B cell (primary cell): ENCODE results near the gene OTOR. TPM values are rescaled to one million over a fixed set of nuclear protein-coding genes. Genes with fewer than 3 reads are reported as not detected.

Source experiments
- ATAC-seq: fragments of 200-7000 bp; cut with Tn5 transposase; one replicate; pipeline ENCODE4 v1.10.0; 2021; ENCODE audit warnings: low read depth, mild to moderate bottlenecking, moderate number of reproducible peaks, moderate library complexity
- CTCF ChIA-PET: fragments of 350-600 bp; sonication (Branson Sonifier 250); formaldehyde crosslinking; loops from one replicate; lab custom pipeline; 2021; ENCODE audit warnings: antibody characterized with exemption, inconsistent platforms; lab: Charles Lee
- POLR2A ChIA-PET: fragments of 350-600 bp; sonication (Branson Sonifier 250); formaldehyde crosslinking; loops from one replicate; lab custom pipeline; 2021; ENCODE audit warnings: antibody characterized with exemption; lab: Charles Lee
- DNase-seq: peaks from one replicate; pipeline ENCODE4 v3.0.0; 2013
- H2AFZ ChIP-seq: 2 replicates; pipeline ENCODE4 v1.6.1; 2012; ENCODE audit warnings: mild to moderate bottlenecking, low read depth, low read length; ENCODE audit not compliant: insufficient read depth, poor library complexity, severe bottlenecking
- H3K27ac ChIP-seq, 2 donors: 1 replicate in 1 of 2; 2 replicates in 1 of 2; pipeline ENCODE4 v1.5.1; 2012 to 2013; ENCODE audit warnings: low read length in 2 of 2, mild to moderate bottlenecking in 2 of 2, moderate library complexity in 1 of 2
- H3K27me3 ChIP-seq, 4 experiments: fragments of 200-600 bp in 1 of 4; sonication (generic) in 1 of 4; replicated peaks in 1 of 4; 1 replicate in 2 of 4; 2 replicates in 2 of 4; pipeline versions ENCODE4 v1.6.1 to v1.7.0; 2013 to 2016; ENCODE audit warnings: low read length in 3 of 4, mild to moderate bottlenecking in 2 of 4, mixed read lengths in 1 of 4, moderate library complexity in 1 of 4; ENCODE audit not compliant: insufficient read depth in 4 of 4, control insufficient read depth in 3 of 4; ENCODE audit errors: control extremely low read depth in 1 of 4
- H3K36me3 ChIP-seq, 2 experiments: replicated peaks in 1 of 2; 1 replicate in 1 of 2; 2 replicates in 1 of 2; pipeline versions ENCODE4 v1.6.1 to v1.7.1; 2013; ENCODE audit warnings: low read length in 1 of 2; ENCODE audit not compliant: insufficient read depth in 2 of 2, control insufficient read depth in 1 of 2; ENCODE audit errors: control extremely low read depth in 1 of 2, extremely low read depth in 1 of 2
- H3K4me1 ChIP-seq, 2 donors: fragments of 200-600 bp in 1 of 2; sonication (generic) in 1 of 2; 1 replicate in 1 of 2; 2 replicates in 1 of 2; pipeline versions ENCODE4 v1.5.1 to v1.6.1; 2013 to 2017; ENCODE audit warnings: low read length in 2 of 2; ENCODE audit not compliant: control insufficient read depth in 2 of 2, insufficient read depth in 2 of 2
- H3K4me2 ChIP-seq: replicated peaks from 2 replicates; pipeline ENCODE3; 2012; ENCODE audit warnings: mild to moderate bottlenecking, low read depth, low read length; ENCODE audit not compliant: poor library complexity, severe bottlenecking
- H3K4me3 ChIP-seq, 5 experiments: fragments of 200-600 bp in 1 of 5; sonication (generic) in 1 of 5; 1 replicate in 3 of 5; 2 replicates in 2 of 5; pipeline versions ENCODE4 v1.5.1 to v1.7.0; 2011 to 2016; ENCODE audit warnings: low read length in 4 of 5, mild to moderate bottlenecking in 4 of 5, low read depth in 2 of 5, control low read depth in 1 of 5, moderate library complexity in 1 of 5; ENCODE audit not compliant: insufficient read depth in 1 of 5; ENCODE audit errors: control extremely low read depth in 1 of 5, extremely low read depth in 1 of 5
- H3K79me2 ChIP-seq: fragments of 200-600 bp; sonication (generic); one replicate; pipeline ENCODE4 v1.6.0; 2016; ENCODE audit warnings: low read length; ENCODE audit not compliant: control insufficient read depth, insufficient read depth
- H3K9ac ChIP-seq: fragments of 200-600 bp; sonication (generic); 2 replicates; pipeline ENCODE4 v1.6.1; 2017; ENCODE audit warnings: mild to moderate bottlenecking, low read length, moderate library complexity
- H3K9me3 ChIP-seq, 3 donors: one replicate each; pipeline versions ENCODE4 v1.6.1 to v1.7.1; 2013; ENCODE audit warnings: low read length in 2 of 3; ENCODE audit not compliant: control insufficient read depth in 2 of 3, insufficient read depth in 1 of 3; ENCODE audit errors: control extremely low read depth in 1 of 3
- H4K20me1 ChIP-seq: 2 replicates; pipeline ENCODE4 v1.6.0; 2012; ENCODE audit warnings: mild to moderate bottlenecking, low read length; ENCODE audit not compliant: insufficient read depth, control insufficient read depth, poor library complexity, severe bottlenecking
- H3K27ac Mint-ChIP-seq: one replicate; pipeline ENCODE4 v1.8.0; 2021; ENCODE audit warnings: mixed read lengths
- H3K27me3 Mint-ChIP-seq: one replicate; pipeline ENCODE4 v1.8.0; 2021; ENCODE audit warnings: mixed read lengths
- H3K4me1 Mint-ChIP-seq: one replicate; pipeline ENCODE4 v1.8.0; 2021; ENCODE audit warnings: mixed read lengths
- H3K4me3 Mint-ChIP-seq: one replicate; pipeline ENCODE4 v1.8.0; 2021; ENCODE audit warnings: mixed read lengths
- H3K9me3 Mint-ChIP-seq: one replicate; pipeline ENCODE4 v1.8.0; 2022; ENCODE audit warnings: mixed read lengths; ENCODE audit not compliant: insufficient read depth
- CTCF ChIP-seq: fragments of 200-600 bp; IDR thresholded peaks from one replicate; pipeline ENCODE4 v1.8.0; 2022; ENCODE audit warnings: antibody characterized with exemption, mild to moderate bottlenecking
- EZH2 ChIP-seq: IDR thresholded peaks from 2 replicates; pipeline ENCODE4 v1.6.1; 2012; ENCODE audit warnings: borderline replicate concordance, low read depth, mild to moderate bottlenecking, moderate library complexity, low read length; ENCODE audit not compliant: insufficient read depth, poor library complexity, severe bottlenecking
- WGBS: methylation state at CpG from one replicate; pipeline ENCODE4 v1.1.5; 2013; ENCODE audit warnings: missing lambda C conversion rate; ENCODE audit not compliant: insufficient coverage; 5-methylcytosine and 5-hydroxymethylcytosine counted together
- intact Hi-C: fragments of 100-400 bp; cut with micrococcal nuclease; formaldehyde crosslinking; loops from one replicate; pipeline ENCODE4 v1.10.0; 2022
- polyA plus RNA-seq: library from polyadenylated mRNA; depleted of rRNA; stranded (reverse); fragments of >200 nt; gene quantifications from 2 replicates; pipeline ENCODE4 v1.2.3, GENCODE V29; 2012
- total RNA-seq, 2 donors: library from RNA; stranded (reverse); fragments of 120-200 nt in 1 of 2; gene quantifications; 1 replicate in 1 of 2; 2 replicates in 1 of 2; pipeline versions ENCODE4 v1.2.3 to v1.2.4, GENCODE V29; 2013 to 2022

The OTOR gene
- total and polyA plus RNA-seq, 2 donors (not counting 1 experiment from before 2014, with no cell fraction given): not detected

- H3K4me3 Mint-ChIP-seq: no peak overlapping the region
- no peaks in the 10 kb centered on the region for H3K79me2 ChIP-seq
- H3K27ac Mint-ChIP-seq: no peak overlapping the region
- no peaks in the 10 kb centered on the region for H3K9me3 ChIP-seq
- POLR2A ChIA-PET: no interaction called here
- 95% methylated on average over 3 of the region's 4 CpGs for WGBS
- intact Hi-C loops: no loop called here
- no peak overlapping the region for H2AFZ ChIP-seq
- H3K9me3 Mint-ChIP-seq: no peaks in the 10 kb centered on the region
- peaks cover 0 to 13% (median 0%) of the 10 kb centered on the region in 4 experiments for H3K27me3 ChIP-seq
- DNase-seq: no peak
- H3K36me3 ChIP-seq: no peaks in the 10 kb centered on the region
- H3K4me1 Mint-ChIP-seq: peaks cover 5% of the 10 kb centered on the region
- H3K4me3 ChIP-seq: no peak overlapping the region
- no peak overlapping the region for H3K27ac ChIP-seq
- no peak overlapping the region for H3K9ac ChIP-seq
- ATAC-seq: no peak
- H3K4me1 ChIP-seq: no peaks in the 10 kb centered on the region
- H3K27me3 Mint-ChIP-seq: peaks cover 44% of the 10 kb centered on the region
- H3K4me2 ChIP-seq: no peak overlapping the region
- no peaks in the 10 kb centered on the region for H4K20me1 ChIP-seq
- CTCF ChIA-PET: no interaction called here
- TF ChIP-seq CTCF (no peak), EZH2 (no peak)
Measured at GRCh38 chr20:16714751-16715150, 33.4 kb upstream of the OTOR start.

GRCh38 chr20:16719421-16719820, 28.7 kb upstream of the OTOR start:
- intact Hi-C loops: no loop called here
- no peak for TF ChIP-seq CTCF
- no peak for TF ChIP-seq EZH2
- H3K4me1 ChIP-seq: no peaks in the 10 kb centered on the region
- H3K79me2 ChIP-seq: no peaks in the 10 kb centered on the region
- ChIA-PET POLR2A (no interaction called here), CTCF (interaction anchor here (0.9 kb wide), 1 partner anchor 9 kb away, joined by 3 read pairs; no protein-coding TSS in a partner anchor)
- DNase-seq: no peak
- H3K27ac Mint-ChIP-seq: no peak overlapping the region
- H3K4me1 Mint-ChIP-seq: no peaks in the 10 kb centered on the region
- H3K36me3 ChIP-seq: no peaks in the 10 kb centered on the region
- no peak overlapping the region for H3K4me3 Mint-ChIP-seq
- peaks cover 0 to 28% (median 8%) of the 10 kb centered on the region in 4 experiments for H3K27me3 ChIP-seq
- H2AFZ ChIP-seq: no peak overlapping the region
- no peaks in the 10 kb centered on the region for H3K9me3 Mint-ChIP-seq
- no peak overlapping the region for H3K4me2 ChIP-seq
- H3K9me3 ChIP-seq: peaks cover 0 to under 1% (median 0%) of the 10 kb centered on the region in 3 donors
- peaks cover 71% of the 10 kb centered on the region for H3K27me3 Mint-ChIP-seq
- H3K9ac ChIP-seq: no peak overlapping the region
- no peak overlapping the region for H3K27ac ChIP-seq
- ATAC-seq: no peak
- WGBS: no CpG with 5 or more reads among the region's 1 CpG
- no peak overlapping the region for H3K4me3 ChIP-seq
- H4K20me1 ChIP-seq: no peaks in the 10 kb centered on the region
